WTC11 (cell line): ENCODE results near the gene DIDO1. TPM values are rescaled to one million over a fixed set of nuclear protein-coding genes. Genes with fewer than 3 reads are reported as not detected.

Experiments
- ATAC-seq: fragments of 200-7000 bp; cut with Tn5 transposase; 2 replicates; pipeline ENCODE4 v1.10.0; 2021; ENCODE audit warnings: mild to moderate bottlenecking, moderate library complexity
- CTCF ChIA-PET: fragments of 300-600 bp; sonication (Branson Sonifier 250); formaldehyde crosslinking; loops from one replicate; lab custom pipeline; 2021; ENCODE audit warnings: antibody characterized with exemption; lab: Charles Lee
- POLR2A ChIA-PET: fragments of 350-600 bp; sonication (Branson Sonifier 250); formaldehyde crosslinking; loops from one replicate; lab custom pipeline; 2021; ENCODE audit warnings: antibody characterized with exemption; lab: Charles Lee
- DNase-seq: peaks from one replicate; pipeline ENCODE4 v3.0.0; 2021; ENCODE audit warnings: low spot score
- H3K27ac Mint-ChIP-seq: 2 replicates; pipeline ENCODE4 v1.8.0; 2021; ENCODE audit warnings: mixed read lengths
- H3K27me3 Mint-ChIP-seq: 2 replicates; pipeline ENCODE4 v1.8.0; 2021; ENCODE audit warnings: low read depth, mild to moderate bottlenecking, moderate library complexity, mixed read lengths
- H3K36me3 Mint-ChIP-seq: 2 replicates; pipeline ENCODE4 v1.8.0; 2021; ENCODE audit warnings: mixed read lengths
- H3K4me1 Mint-ChIP-seq: 2 replicates; pipeline ENCODE4 v1.8.0; 2022; ENCODE audit warnings: mixed read lengths
- H3K4me3 Mint-ChIP-seq: 2 replicates; pipeline ENCODE4 v1.8.0; 2021; ENCODE audit warnings: mild to moderate bottlenecking, moderate library complexity, mixed read lengths
- H3K9me3 Mint-ChIP-seq: 2 replicates; pipeline ENCODE4 v1.8.0; 2021; ENCODE audit warnings: mixed read lengths
- ELF4 ChIP-seq: sonication (generic); formaldehyde crosslinking; IDR thresholded peaks from 2 replicates; pipeline ENCODE4 v1.8.1; 2022; ENCODE audit warnings: low read depth, mild to moderate bottlenecking, moderate library complexity, missing genetic modification reagents
- FOXP1 ChIP-seq: sonication (generic); formaldehyde crosslinking; IDR thresholded peaks from 2 replicates; pipeline ENCODE4 v1.8.0; 2022; ENCODE audit warnings: missing genetic modification reagents, mild to moderate bottlenecking, moderate library complexity, borderline replicate concordance
- FOXP4 ChIP-seq: sonication (generic); formaldehyde crosslinking; IDR thresholded peaks from 2 replicates; pipeline ENCODE4 v1.8.0; 2022; ENCODE audit warnings: mild to moderate bottlenecking, missing genetic modification reagents
- GABPB1 ChIP-seq: sonication (generic); formaldehyde crosslinking; IDR thresholded peaks from 2 replicates; pipeline ENCODE4 v1.8.1; 2023; ENCODE audit warnings: mild to moderate bottlenecking, missing genetic modification reagents
- GTF2I ChIP-seq: fragments of 250-450 bp; sonication (Bioruptor Pico); conservative IDR thresholded peaks from 2 replicates; pipeline ENCODE4 v1.4.0; 2021; ENCODE audit warnings: mild to moderate bottlenecking
- HMGA2 ChIP-seq: fragments of 250-450 bp; sonication (Bioruptor Pico); IDR thresholded peaks from 2 replicates; pipeline ENCODE4 v1.4.0; 2021; ENCODE audit warnings: mild to moderate bottlenecking, moderate library complexity
- JUN ChIP-seq: sonication (generic); formaldehyde crosslinking; IDR thresholded peaks from 2 replicates; pipeline ENCODE4 v1.8.0; 2023; ENCODE audit warnings: mild to moderate bottlenecking, missing genetic modification reagents
- MAX ChIP-seq: sonication (generic); formaldehyde crosslinking; IDR thresholded peaks from 2 replicates; pipeline ENCODE4 v1.8.0; 2022; ENCODE audit warnings: mild to moderate bottlenecking, missing genetic modification reagents
- MLX ChIP-seq: sonication (generic); formaldehyde crosslinking; IDR thresholded peaks from 2 replicates; pipeline ENCODE4 v1.8.1; 2023; ENCODE audit warnings: mild to moderate bottlenecking, missing genetic modification reagents, moderate library complexity
- MYBL2 ChIP-seq: sonication (generic); formaldehyde crosslinking; IDR thresholded peaks from 2 replicates; pipeline ENCODE4 v1.8.1; 2023; ENCODE audit warnings: mild to moderate bottlenecking, moderate library complexity, missing genetic modification reagents
- NFATC4 ChIP-seq: fragments of 250-450 bp; sonication (Bioruptor Pico); IDR thresholded peaks from 2 replicates; pipeline ENCODE4 v1.9.0; 2021; ENCODE audit warnings: mild to moderate bottlenecking
- NFE2L1 ChIP-seq: sonication (generic); formaldehyde crosslinking; IDR thresholded peaks from 2 replicates; pipeline ENCODE4 v1.8.1; 2023; ENCODE audit warnings: missing genetic modification reagents
- SMAD4 ChIP-seq: sonication (generic); formaldehyde crosslinking; IDR thresholded peaks from 2 replicates; pipeline ENCODE4 v1.8.0; 2022; ENCODE audit warnings: mild to moderate bottlenecking, missing genetic modification reagents
- SP1 ChIP-seq: sonication (generic); formaldehyde crosslinking; conservative IDR thresholded peaks from 2 replicates; pipeline ENCODE4 v1.8.1; 2022; ENCODE audit warnings: missing genetic modification reagents
- ZBTB21 ChIP-seq: sonication (generic); formaldehyde crosslinking; IDR thresholded peaks from 2 replicates; pipeline ENCODE4 v1.8.1; 2023; ENCODE audit warnings: mild to moderate bottlenecking, missing genetic modification reagents, borderline replicate concordance
- ZNF416 ChIP-seq: fragments of 250-450 bp; sonication (Bioruptor Pico); IDR thresholded peaks from 2 replicates; pipeline ENCODE4 v1.9.0; 2021; ENCODE audit warnings: mild to moderate bottlenecking, inconsistent platforms
- ZNF423 ChIP-seq: fragments of 250-450 bp; sonication (Bioruptor Pico); IDR thresholded peaks from 2 replicates; pipeline ENCODE4 v2.1.2; 2022; ENCODE audit warnings: mild to moderate bottlenecking, moderate library complexity
- ZNF671 ChIP-seq: fragments of 250-450 bp; sonication (Bioruptor Pico); IDR thresholded peaks from 2 replicates; pipeline ENCODE4 v1.8.0; 2021; ENCODE audit warnings: mild to moderate bottlenecking
- total RNA-seq: library from RNA; stranded (reverse); gene quantifications from 3 replicates; pipeline ENCODE4 v1.2.3, GENCODE V29; 2021
- TF ChIP-seq, protein P1 (sequence below): sonication (generic); formaldehyde crosslinking; IDR thresholded peaks from 2 replicates; pipeline ENCODE4 v1.8.0; 2022; ENCODE audit warnings: mild to moderate bottlenecking, missing genetic modification reagents
- TF ChIP-seq, protein P2 (sequence below): sonication (generic); formaldehyde crosslinking; conservative IDR thresholded peaks from 2 replicates; pipeline ENCODE4 v1.8.1; 2023; ENCODE audit warnings: mild to moderate bottlenecking, low read depth, missing genetic modification reagents, moderate library complexity
- TF ChIP-seq, protein P3 (sequence below): fragments of 250-450 bp; sonication (Bioruptor Pico); IDR thresholded peaks from 2 replicates; pipeline ENCODE4 v2.1.2; 2022; ENCODE audit warnings: mild to moderate bottlenecking, moderate library complexity
- TF ChIP-seq, protein P4 (sequence below): sonication (generic); formaldehyde crosslinking; IDR thresholded peaks from 2 replicates; pipeline ENCODE4 v1.8.1; 2023; ENCODE audit warnings: mild to moderate bottlenecking, missing genetic modification reagents
- TF ChIP-seq, protein P5 (sequence below): fragments of 250-450 bp; sonication (Bioruptor Pico); IDR thresholded peaks from 2 replicates; pipeline ENCODE4 v1.9.0; 2021; ENCODE audit warnings: moderate library complexity, mild to moderate bottlenecking, inconsistent platforms, borderline replicate concordance
- TF ChIP-seq, protein P6 (sequence below): sonication (generic); formaldehyde crosslinking; IDR thresholded peaks from 2 replicates; pipeline ENCODE4 v1.8.1; 2023; ENCODE audit warnings: mild to moderate bottlenecking, moderate library complexity, missing genetic modification reagents

DIDO1 gene
- total RNA-seq, 1 experiment from 2014 or later = 87.3 TPM

- TF ChIP-seq, protein P1, sequence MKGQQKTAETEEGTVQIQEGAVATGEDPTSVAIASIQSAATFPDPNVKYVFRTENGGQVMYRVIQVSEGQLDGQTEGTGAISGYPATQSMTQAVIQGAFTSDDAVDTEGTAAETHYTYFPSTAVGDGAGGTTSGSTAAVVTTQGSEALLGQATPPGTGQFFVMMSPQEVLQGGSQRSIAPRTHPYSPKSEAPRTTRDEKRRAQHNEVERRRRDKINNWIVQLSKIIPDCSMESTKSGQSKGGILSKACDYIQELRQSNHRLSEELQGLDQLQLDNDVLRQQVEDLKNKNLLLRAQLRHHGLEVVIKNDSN = no peak
- TF ChIP-seq, protein P2, sequence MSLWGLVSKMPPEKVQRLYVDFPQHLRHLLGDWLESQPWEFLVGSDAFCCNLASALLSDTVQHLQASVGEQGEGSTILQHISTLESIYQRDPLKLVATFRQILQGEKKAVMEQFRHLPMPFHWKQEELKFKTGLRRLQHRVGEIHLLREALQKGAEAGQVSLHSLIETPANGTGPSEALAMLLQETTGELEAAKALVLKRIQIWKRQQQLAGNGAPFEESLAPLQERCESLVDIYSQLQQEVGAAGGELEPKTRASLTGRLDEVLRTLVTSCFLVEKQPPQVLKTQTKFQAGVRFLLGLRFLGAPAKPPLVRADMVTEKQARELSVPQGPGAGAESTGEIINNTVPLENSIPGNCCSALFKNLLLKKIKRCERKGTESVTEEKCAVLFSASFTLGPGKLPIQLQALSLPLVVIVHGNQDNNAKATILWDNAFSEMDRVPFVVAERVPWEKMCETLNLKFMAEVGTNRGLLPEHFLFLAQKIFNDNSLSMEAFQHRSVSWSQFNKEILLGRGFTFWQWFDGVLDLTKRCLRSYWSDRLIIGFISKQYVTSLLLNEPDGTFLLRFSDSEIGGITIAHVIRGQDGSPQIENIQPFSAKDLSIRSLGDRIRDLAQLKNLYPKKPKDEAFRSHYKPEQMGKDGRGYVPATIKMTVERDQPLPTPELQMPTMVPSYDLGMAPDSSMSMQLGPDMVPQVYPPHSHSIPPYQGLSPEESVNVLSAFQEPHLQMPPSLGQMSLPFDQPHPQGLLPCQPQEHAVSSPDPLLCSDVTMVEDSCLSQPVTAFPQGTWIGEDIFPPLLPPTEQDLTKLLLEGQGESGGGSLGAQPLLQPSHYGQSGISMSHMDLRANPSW (CRISPR knock-in tag) = no peak
- TF ChIP-seq NFATC4 = no peak
- no peak for TF ChIP-seq FOXP4
- no peak for TF ChIP-seq ZNF671
- TF ChIP-seq ZNF416 = no peak
- TF ChIP-seq MAX (CRISPR knock-in tag) = no peak
- no peak for TF ChIP-seq SMAD4
- TF ChIP-seq ELF4 (CRISPR knock-in tag) = no peak
- no peak for TF ChIP-seq SP1 (CRISPR knock-in tag)
- no peak for TF ChIP-seq NFE2L1 (CRISPR knock-in tag)
- no peak for TF ChIP-seq MLX (CRISPR knock-in tag)
- TF ChIP-seq GABPB1 (CRISPR knock-in tag) = no peak
- TF ChIP-seq JUN (CRISPR knock-in tag) = no peak
- TF ChIP-seq, protein P3, sequence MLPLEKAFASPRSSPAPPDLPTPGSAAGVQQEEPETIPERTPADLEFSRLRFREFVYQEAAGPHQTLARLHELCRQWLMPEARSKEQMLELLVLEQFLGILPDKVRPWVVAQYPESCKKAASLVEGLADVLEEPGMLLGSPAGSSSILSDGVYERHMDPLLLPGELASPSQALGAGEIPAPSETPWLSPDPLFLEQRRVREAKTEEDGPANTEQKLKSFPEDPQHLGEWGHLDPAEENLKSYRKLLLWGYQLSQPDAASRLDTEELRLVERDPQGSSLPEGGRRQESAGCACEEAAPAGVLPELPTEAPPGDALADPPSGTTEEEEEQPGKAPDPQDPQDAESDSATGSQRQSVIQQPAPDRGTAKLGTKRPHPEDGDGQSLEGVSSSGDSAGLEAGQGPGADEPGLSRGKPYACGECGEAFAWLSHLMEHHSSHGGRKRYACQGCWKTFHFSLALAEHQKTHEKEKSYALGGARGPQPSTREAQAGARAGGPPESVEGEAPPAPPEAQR (CRISPR knock-in tag) = no peak
- no peak for TF ChIP-seq MYBL2 (CRISPR knock-in tag)
- TF ChIP-seq ZBTB21 = no peak
- TF ChIP-seq, all 79 proteins: peak for 0
- ChIA-PET CTCF (no interaction called here), POLR2A (no interaction called here)
- H3K27me3 Mint-ChIP-seq = no peaks in the 10 kb centered on the region
- peaks cover 42% of the 10 kb centered on the region for H3K4me1 Mint-ChIP-seq
- DNase-seq (no peak), ATAC-seq (no peak)
- H3K4me3 Mint-ChIP-seq = no peak overlapping the region; the same call in 1 of the 2 replicates
- peak overlapping the region; percentile 99 for H3K27ac Mint-ChIP-seq
- H3K36me3 Mint-ChIP-seq = peaks cover 3% of the 10 kb centered on the region; the same call in 1 of the 2 replicates
- no peaks in the 10 kb centered on the region for H3K9me3 Mint-ChIP-seq
These were observed 5.2 kb upstream of the DIDO1 start for GRCh38 chr20:62931464-62931863.

GRCh38 chr20:62929051-62929538, 2.8 kb upstream of the DIDO1 start:
- DNase-seq = peak; percentile 86
- TF ChIP-seq FOXP1 (CRISPR knock-in tag) (peak; percentile 32; the same call in 1 of the 2 replicates), HMGA2 (CRISPR knock-in tag) (no peak), GTF2I (CRISPR knock-in tag) (no peak), ZNF423 (CRISPR knock-in tag) (peak; percentile 95), NFE2L1 (CRISPR knock-in tag) (no peak)
- TF ChIP-seq, protein P4, sequence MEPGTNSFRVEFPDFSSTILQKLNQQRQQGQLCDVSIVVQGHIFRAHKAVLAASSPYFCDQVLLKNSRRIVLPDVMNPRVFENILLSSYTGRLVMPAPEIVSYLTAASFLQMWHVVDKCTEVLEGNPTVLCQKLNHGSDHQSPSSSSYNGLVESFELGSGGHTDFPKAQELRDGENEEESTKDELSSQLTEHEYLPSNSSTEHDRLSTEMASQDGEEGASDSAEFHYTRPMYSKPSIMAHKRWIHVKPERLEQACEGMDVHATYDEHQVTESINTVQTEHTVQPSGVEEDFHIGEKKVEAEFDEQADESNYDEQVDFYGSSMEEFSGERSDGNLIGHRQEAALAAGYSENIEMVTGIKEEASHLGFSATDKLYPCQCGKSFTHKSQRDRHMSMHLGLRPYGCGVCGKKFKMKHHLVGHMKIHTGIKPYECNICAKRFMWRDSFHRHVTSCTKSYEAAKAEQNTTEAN (CRISPR knock-in tag) = peak; percentile 44; the same call in 1 of the 2 replicates
- TF ChIP-seq, protein P5, sequence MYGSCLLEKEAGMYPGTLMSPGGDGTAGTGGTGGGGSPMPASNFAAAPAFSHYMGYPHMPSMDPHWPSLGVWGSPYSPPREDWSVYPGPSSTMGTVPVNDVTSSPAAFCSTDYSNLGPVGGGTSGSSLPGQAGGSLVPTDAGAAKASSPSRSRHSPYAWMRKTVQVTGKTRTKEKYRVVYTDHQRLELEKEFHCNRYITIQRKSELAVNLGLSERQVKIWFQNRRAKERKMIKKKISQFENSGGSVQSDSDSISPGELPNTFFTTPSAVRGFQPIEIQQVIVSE (CRISPR knock-in tag) = no peak
- TF ChIP-seq, protein P6, sequence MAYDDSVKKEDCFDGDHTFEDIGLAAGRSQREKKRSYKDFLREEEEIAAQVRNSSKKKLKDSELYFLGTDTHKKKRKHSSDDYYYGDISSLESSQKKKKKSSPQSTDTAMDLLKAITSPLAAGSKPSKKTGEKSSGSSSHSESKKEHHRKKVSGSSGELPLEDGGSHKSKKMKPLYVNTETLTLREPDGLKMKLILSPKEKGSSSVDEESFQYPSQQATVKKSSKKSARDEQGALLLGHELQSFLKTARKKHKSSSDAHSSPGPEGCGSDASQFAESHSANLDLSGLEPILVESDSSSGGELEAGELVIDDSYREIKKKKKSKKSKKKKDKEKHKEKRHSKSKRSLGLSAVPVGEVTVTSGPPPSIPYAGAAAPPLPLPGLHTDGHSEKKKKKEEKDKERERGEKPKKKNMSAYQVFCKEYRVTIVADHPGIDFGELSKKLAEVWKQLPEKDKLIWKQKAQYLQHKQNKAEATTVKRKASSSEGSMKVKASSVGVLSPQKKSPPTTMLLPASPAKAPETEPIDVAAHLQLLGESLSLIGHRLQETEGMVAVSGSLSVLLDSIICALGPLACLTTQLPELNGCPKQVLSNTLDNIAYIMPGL (CRISPR knock-in tag) = no peak

More at GRCh38 chr20:62929051-62929538, 2.8 kb upstream of the DIDO1 start:
- Mint-ChIP-seq H3K4me3 (peak overlapping the region; percentile 82), H3K27ac (peak overlapping the region; percentile 99), H3K9me3 (no peaks in the 10 kb centered on the region), H3K4me1 (peaks cover 55% of the 10 kb centered on the region), H3K27me3 (no peaks in the 10 kb centered on the region; the same call in 1 of the 2 replicates), H3K36me3 (peaks cover 3% of the 10 kb centered on the region; the same call in 1 of the 2 replicates)
- POLR2A ChIA-PET = interaction anchor here (1.0 to 6.2 kb wide), 2 partner anchors 8 to 12 kb away, joined by 3 to 53 read pairs; partner anchors contain the start of gene GID8
- CTCF ChIA-PET = interaction anchor here (1.4 to 2.7 kb wide), 4 partner anchors 9 to 43 kb away, joined by 5 to 24 read pairs (median 11); partner anchors contain the start of gene GID8
- ATAC-seq = peak; percentile 36
